Mesendoderm (in vitro differentiated cells): ENCODE data around the gene F7.
"Not testable (repeated sequence)": the region's sequence is repeated elsewhere in the genome, so short reads cannot be mapped to it uniquely, and the experiment has no call there.

Experiments
- DNase-seq: peaks from one replicate; pipeline ENCODE4 v3.0.0; 2013
- H2AK5ac ChIP-seq: 2 replicates; pipeline ENCODE4 v1.6.1; 2013; ENCODE audit warnings: low read length, inconsistent platforms
- H2BK120ac ChIP-seq: 2 replicates; pipeline ENCODE4 v1.6.1; 2013; ENCODE audit warnings: low read depth, mild to moderate bottlenecking, low read length, moderate library complexity, mixed read lengths
- H2BK15ac ChIP-seq: replicated peaks from 2 replicates; pipeline ENCODE4 v1.6.1; 2013; ENCODE audit warnings: low read depth, mild to moderate bottlenecking, moderate library complexity
- H2BK5ac ChIP-seq: 2 replicates; pipeline ENCODE4 v1.6.1; 2013; ENCODE audit warnings: low read length, inconsistent platforms
- H3K18ac ChIP-seq: 2 replicates; pipeline ENCODE4 v1.6.1; 2013; ENCODE audit warnings: mild to moderate bottlenecking, low read length, mixed read lengths
- H3K23ac ChIP-seq: one replicate; pipeline ENCODE4 v1.6.1; 2013; ENCODE audit warnings: low read length
- H3K27ac ChIP-seq: 2 replicates; pipeline ENCODE4 v1.5.1; 2013; ENCODE audit warnings: low read depth, mild to moderate bottlenecking, inconsistent platforms, low read length, moderate library complexity
- H3K27me3 ChIP-seq: 2 replicates; pipeline ENCODE4 v1.6.1; 2013; ENCODE audit warnings: low read length, control low read depth, mild to moderate bottlenecking, inconsistent platforms; ENCODE audit not compliant: insufficient read depth, poor library complexity
- H3K36me3 ChIP-seq: 2 replicates; pipeline ENCODE4 v1.6.1; 2013; ENCODE audit warnings: low read length, inconsistent platforms; ENCODE audit not compliant: control insufficient read depth, insufficient read depth
- H3K4ac ChIP-seq: one replicate; pipeline ENCODE4 v1.6.1; 2013; ENCODE audit warnings: low read depth, mild to moderate bottlenecking, low read length, moderate library complexity
- H3K4me1 ChIP-seq: 2 replicates; pipeline ENCODE4 v1.6.1; 2013; ENCODE audit warnings: low read depth, low read length, inconsistent platforms; ENCODE audit not compliant: control insufficient read depth
- H3K4me2 ChIP-seq: 2 replicates; pipeline ENCODE4 v1.6.1; 2013; ENCODE audit warnings: low read length
- H3K4me3 ChIP-seq: 2 replicates; pipeline ENCODE4 v1.5.1; 2013; ENCODE audit warnings: mild to moderate bottlenecking, low read length
- H3K56ac ChIP-seq: one replicate; pipeline ENCODE4 v1.6.1; 2013; ENCODE audit warnings: low read length
- H3K79me1 ChIP-seq: 2 replicates; pipeline ENCODE4 v1.6.1; 2013; ENCODE audit warnings: low read length, inconsistent platforms
- H3K79me2 ChIP-seq: 2 replicates; pipeline ENCODE4 v1.6.1; 2013; ENCODE audit warnings: mild to moderate bottlenecking, low read length; ENCODE audit not compliant: control insufficient read depth, insufficient read depth
- H3K9ac ChIP-seq: 2 replicates; pipeline ENCODE4 v1.6.1; 2013; ENCODE audit warnings: low read length, inconsistent platforms
- H4K5ac ChIP-seq: one replicate; pipeline ENCODE4 v1.6.1; 2013; ENCODE audit warnings: low read length
- H4K8ac ChIP-seq: one replicate; pipeline ENCODE4 v1.6.1; 2013; ENCODE audit warnings: low read depth, mild to moderate bottlenecking, control low read depth, low read length, moderate library complexity
- WGBS: extraction: QIAGEN DNeasy Blood & Tissue Kit; methylation state at CpG from one replicate; pipeline ENCODE4 v1.1.7; 2013; ENCODE audit warnings: low lambda C conversion rate, missing lambda C conversion rate; ENCODE audit not compliant: insufficient coverage; ENCODE audit errors: extremely low coverage; 5-methylcytosine and 5-hydroxymethylcytosine counted together

F7 gene

GRCh38 chr13:113078902-113079780, 26.4 kb upstream of the F7 start:
- Histone ChIP-seq H3K27me3 (no peaks in the 10 kb centered on the region), H3K9ac (no peak overlapping the region), H3K4me2 (no peak overlapping the region), H3K27ac (no peak overlapping the region), H3K23ac (no peak overlapping the region), H3K4ac (no peak overlapping the region), H4K5ac (no peak overlapping the region), H3K79me2 (no peaks in the 10 kb centered on the region), H4K8ac (no peak overlapping the region), H3K56ac (no peak overlapping the region), H2AK5ac (no peak overlapping the region), H3K4me3 (no peak overlapping the region), H3K36me3 (no peaks in the 10 kb centered on the region), H3K79me1 (no peaks in the 10 kb centered on the region), H2BK120ac (no peak overlapping the region), H3K4me1 (no peaks in the 10 kb centered on the region), H2BK5ac (no peak overlapping the region), H2BK15ac (no peak overlapping the region), H3K18ac (no peak overlapping the region)
- DNase-seq = no peak
- WGBS = no CpG with 5 or more reads among the region's 27 CpGs

GRCh38 chr13:113079781-113080080, 25.9 kb upstream of the F7 start:
- H3K27me3 ChIP-seq, H3K23ac ChIP-seq, DNase-seq, H4K5ac ChIP-seq, H3K18ac ChIP-seq, H3K79me1 ChIP-seq, H3K56ac ChIP-seq, H3K4ac ChIP-seq, H3K4me1 ChIP-seq, H2BK120ac ChIP-seq, H2AK5ac ChIP-seq, H3K36me3 ChIP-seq, H2BK5ac ChIP-seq, H2BK15ac ChIP-seq, H3K9ac ChIP-seq, H3K4me2 ChIP-seq, H3K27ac ChIP-seq, H3K79me2 ChIP-seq, H4K8ac ChIP-seq, H3K4me3 ChIP-seq: not testable (repeated sequence)
- no CpG with 5 or more reads among the region's 9 CpGs for WGBS

DNA sequence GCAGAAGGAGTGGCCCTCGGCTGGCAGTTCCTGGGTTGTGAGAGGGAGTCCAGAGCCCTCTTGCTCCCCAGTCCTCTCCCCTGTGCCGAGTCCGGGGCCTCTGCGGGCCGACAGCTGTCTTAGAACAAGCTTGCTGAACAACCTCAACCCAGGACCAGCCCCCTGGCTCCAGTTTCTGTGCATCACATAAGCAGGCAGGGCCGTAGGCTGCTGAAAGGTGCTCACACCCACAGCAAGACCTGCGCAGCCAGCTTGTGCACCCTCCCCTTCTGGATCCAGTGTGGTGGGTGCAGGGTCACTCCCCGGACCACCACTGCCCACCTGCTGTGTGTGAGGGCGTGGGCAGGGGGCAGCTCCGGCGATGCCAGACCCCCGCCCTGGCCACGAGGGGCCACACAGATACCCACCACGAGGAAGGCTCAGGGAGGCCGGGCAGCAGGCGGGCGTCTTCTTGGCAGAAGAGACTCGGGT, 25.2 kb upstream of the F7 start:
- no peak overlapping the region for H3K18ac ChIP-seq
- no peak overlapping the region for H2AK5ac ChIP-seq
- no peaks in the 10 kb centered on the region for H3K79me2 ChIP-seq
- no peaks in the 10 kb centered on the region for H3K4me1 ChIP-seq
- H3K36me3 ChIP-seq = no peaks in the 10 kb centered on the region
- H3K56ac ChIP-seq = no peak overlapping the region
- no peak overlapping the region for H3K27ac ChIP-seq
- H3K79me1 ChIP-seq = no peaks in the 10 kb centered on the region
- H2BK120ac ChIP-seq = no peak overlapping the region
- H3K4ac ChIP-seq = no peak overlapping the region
- no CpG with 5 or more reads among the region's 18 CpGs for WGBS
- H2BK5ac ChIP-seq = no peak overlapping the region
- H3K27me3 ChIP-seq = no peaks in the 10 kb centered on the region
- no peak overlapping the region for H4K5ac ChIP-seq
- no peak overlapping the region for H3K23ac ChIP-seq
- DNase-seq = no peak
- H3K4me2 ChIP-seq = no peak overlapping the region
- no peak overlapping the region for H3K9ac ChIP-seq
- H4K8ac ChIP-seq = no peak overlapping the region
- no peak overlapping the region for H3K4me3 ChIP-seq
- H2BK15ac ChIP-seq = no peak overlapping the region

GRCh38 chr13:113080901-113081521, 24.6 kb upstream of the F7 start:
- no peaks in the 10 kb centered on the region for H3K79me2 ChIP-seq
- H3K23ac ChIP-seq = no peak overlapping the region
- H3K27me3 ChIP-seq = no peaks in the 10 kb centered on the region
- DNase-seq = no peak
- H3K4ac ChIP-seq = no peak overlapping the region
- H4K5ac ChIP-seq = no peak overlapping the region
- H4K8ac ChIP-seq = no peak overlapping the region
- H3K79me1 ChIP-seq = no peaks in the 10 kb centered on the region
- H3K4me3 ChIP-seq = no peak overlapping the region
- H3K4me1 ChIP-seq = no peaks in the 10 kb centered on the region
- no peak overlapping the region for H2AK5ac ChIP-seq
- H3K27ac ChIP-seq = no peak overlapping the region
- H3K36me3 ChIP-seq = no peaks in the 10 kb centered on the region
- no peak overlapping the region for H3K18ac ChIP-seq
- H2BK5ac ChIP-seq = no peak overlapping the region
- no CpG with 5 or more reads among the region's 25 CpGs for WGBS
- H3K9ac ChIP-seq = no peak overlapping the region
- no peak overlapping the region for H3K4me2 ChIP-seq
- no peak overlapping the region for H2BK15ac ChIP-seq
- H3K56ac ChIP-seq = no peak overlapping the region
- H2BK120ac ChIP-seq = no peak overlapping the region

DNA sequence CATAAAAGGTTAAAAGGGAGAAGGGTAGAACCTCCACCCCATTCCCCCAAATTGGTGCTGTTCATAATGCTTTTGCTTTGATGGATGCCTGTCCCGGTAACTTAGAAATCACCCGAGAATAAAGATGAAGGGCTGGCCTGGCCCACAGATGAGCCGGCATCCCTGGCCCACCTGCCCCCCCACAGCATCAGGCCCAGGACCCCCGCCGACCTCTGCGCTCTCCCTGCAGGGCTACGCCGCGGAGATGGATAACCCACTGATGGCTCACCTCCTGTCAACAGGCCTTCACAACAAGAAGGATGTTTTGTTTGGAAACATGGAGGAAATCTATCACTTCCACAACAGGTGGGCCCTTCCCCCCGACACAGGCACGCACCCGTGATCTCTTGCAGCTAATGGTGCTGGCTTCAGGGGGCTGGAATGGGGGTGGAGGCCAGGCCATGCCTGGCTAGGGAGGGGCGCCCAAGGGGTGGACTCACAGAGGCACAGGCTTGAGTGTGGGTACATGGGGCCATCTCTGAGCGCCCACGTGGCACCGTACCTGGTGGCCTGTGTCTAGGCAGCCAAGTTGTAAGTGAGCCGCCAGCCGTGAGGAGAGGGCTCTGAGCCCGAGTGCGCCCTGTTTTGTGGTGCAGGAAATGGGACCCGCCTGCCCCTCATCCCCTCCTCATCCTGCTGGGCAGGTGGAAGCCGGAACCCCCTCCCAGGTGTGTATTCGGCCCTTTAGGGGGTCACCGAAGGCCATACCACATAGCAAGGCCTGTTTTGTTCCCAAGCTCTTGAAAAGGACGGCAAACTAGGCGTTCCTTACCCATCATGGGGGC, 23.2 kb upstream of the F7 start:
- DNase-seq = no peak
- H2BK5ac ChIP-seq = no peak overlapping the region
- no peak overlapping the region for H4K5ac ChIP-seq
- no peak overlapping the region for H3K18ac ChIP-seq
- no peak overlapping the region for H3K4me2 ChIP-seq
- no peaks in the 10 kb centered on the region for H3K79me1 ChIP-seq
- no peak overlapping the region for H3K9ac ChIP-seq
- no peak overlapping the region for H3K56ac ChIP-seq
- H2BK15ac ChIP-seq = no peak overlapping the region
- H3K4ac ChIP-seq = no peak overlapping the region
- H4K8ac ChIP-seq = no peak overlapping the region
- H3K27ac ChIP-seq = no peak overlapping the region
- no peak overlapping the region for H3K23ac ChIP-seq
- no peaks in the 10 kb centered on the region for H3K4me1 ChIP-seq
- no peak overlapping the region for H2AK5ac ChIP-seq
- H3K27me3 ChIP-seq = no peaks in the 10 kb centered on the region
- no peaks in the 10 kb centered on the region for H3K79me2 ChIP-seq
- no peaks in the 10 kb centered on the region for H3K36me3 ChIP-seq
- H3K4me3 ChIP-seq = no peak overlapping the region
- H2BK120ac ChIP-seq = no peak overlapping the region
- WGBS = no CpG with 5 or more reads among the region's 26 CpGs
